ENCODE results near the gene RGPD4.

Gene RGPD4

DNA sequence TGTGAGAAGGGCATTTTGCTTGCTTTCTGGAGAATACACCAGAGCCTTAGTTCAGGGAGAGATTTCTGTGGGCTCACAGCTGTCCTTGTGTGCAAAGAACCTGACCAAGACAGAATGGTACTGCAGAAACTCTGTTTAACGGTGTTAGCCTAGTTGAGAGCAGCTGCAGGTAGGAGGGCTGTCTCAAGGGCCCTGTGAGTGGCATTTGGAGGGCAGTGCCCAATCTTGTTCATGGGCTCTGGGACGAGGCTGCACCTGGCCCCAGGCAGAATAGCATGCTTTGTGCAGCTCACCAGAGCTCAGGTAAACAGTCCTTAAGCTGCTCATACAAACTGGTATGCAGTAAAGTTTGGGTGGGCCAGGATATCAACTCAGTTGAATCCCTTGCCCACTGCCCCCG is 16.9 kb upstream of the RGPD4 start:
- TF ChIP-seq, protein P1, sequence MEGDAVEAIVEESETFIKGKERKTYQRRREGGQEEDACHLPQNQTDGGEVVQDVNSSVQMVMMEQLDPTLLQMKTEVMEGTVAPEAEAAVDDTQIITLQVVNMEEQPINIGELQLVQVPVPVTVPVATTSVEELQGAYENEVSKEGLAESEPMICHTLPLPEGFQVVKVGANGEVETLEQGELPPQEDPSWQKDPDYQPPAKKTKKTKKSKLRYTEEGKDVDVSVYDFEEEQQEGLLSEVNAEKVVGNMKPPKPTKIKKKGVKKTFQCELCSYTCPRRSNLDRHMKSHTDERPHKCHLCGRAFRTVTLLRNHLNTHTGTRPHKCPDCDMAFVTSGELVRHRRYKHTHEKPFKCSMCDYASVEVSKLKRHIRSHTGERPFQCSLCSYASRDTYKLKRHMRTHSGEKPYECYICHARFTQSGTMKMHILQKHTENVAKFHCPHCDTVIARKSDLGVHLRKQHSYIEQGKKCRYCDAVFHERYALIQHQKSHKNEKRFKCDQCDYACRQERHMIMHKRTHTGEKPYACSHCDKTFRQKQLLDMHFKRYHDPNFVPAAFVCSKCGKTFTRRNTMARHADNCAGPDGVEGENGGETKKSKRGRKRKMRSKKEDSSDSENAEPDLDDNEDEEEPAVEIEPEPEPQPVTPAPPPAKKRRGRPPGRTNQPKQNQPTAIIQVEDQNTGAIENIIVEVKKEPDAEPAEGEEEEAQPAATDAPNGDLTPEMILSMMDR (conservative IDR thresholded peaks at IDR 0.05; ENCODE audit: low read depth, low read length) = no peak
- H3K36me3 ChIP-seq (ENCODE audit: insufficient read depth) = no peaks in the 10 kb centered on the region
- no peak overlapping the region for H2AFZ ChIP-seq (ENCODE audit: low read depth)
- H4K20me1 ChIP-seq (ENCODE audit: insufficient read depth) = no peaks in the 10 kb centered on the region
- H3K27ac ChIP-seq = no peak overlapping the region
- no peak overlapping the region for H3K4me3 ChIP-seq (IDR thresholded peaks at IDR 0.05; ENCODE audit: insufficient read depth, low read depth, low read length)
- H3K4me2 ChIP-seq = no peak overlapping the region
- H3K9ac ChIP-seq = no peak overlapping the region
- no peaks in the 10 kb centered on the region for H3K27me3 ChIP-seq (ENCODE audit: insufficient read depth, low read depth)
- no peaks in the 10 kb centered on the region for H3K79me2 ChIP-seq (ENCODE audit: insufficient read depth, low read depth)
- no peaks in the 10 kb centered on the region for H3K4me1 ChIP-seq (ENCODE audit: low read depth, poor library complexity, severe bottlenecking)

DNA sequence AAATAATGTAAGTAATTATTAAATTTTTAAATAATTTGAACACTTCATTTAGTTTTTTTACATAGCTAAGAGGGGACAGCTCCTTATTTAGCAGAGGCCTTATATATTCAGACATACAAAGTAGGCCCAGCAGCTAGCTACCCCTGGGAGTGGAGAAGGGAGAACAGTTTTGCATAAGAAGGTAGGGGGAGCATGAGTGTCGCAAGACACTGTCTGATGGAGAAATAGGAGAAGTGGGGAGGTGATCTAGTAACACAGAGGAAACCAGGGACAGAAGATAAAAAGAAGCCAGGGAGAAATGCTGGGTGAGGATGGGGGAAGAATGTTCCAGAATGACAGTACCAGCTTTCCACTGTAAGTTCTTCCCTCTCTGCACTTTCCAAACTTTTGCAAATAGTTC is 16.0 kb upstream of the RGPD4 start:
- H2AFZ ChIP-seq (ENCODE audit: low read depth) = no peak overlapping the region
- no peak overlapping the region for H3K9ac ChIP-seq
- H3K4me3 ChIP-seq (IDR thresholded peaks at IDR 0.05; ENCODE audit: insufficient read depth, low read depth, low read length) = no peak overlapping the region
- no peak overlapping the region for H3K4me2 ChIP-seq
- H3K4me1 ChIP-seq (ENCODE audit: low read depth, poor library complexity, severe bottlenecking) = no peaks in the 10 kb centered on the region
- no peaks in the 10 kb centered on the region for H3K36me3 ChIP-seq (ENCODE audit: insufficient read depth)
- H3K27me3 ChIP-seq (ENCODE audit: insufficient read depth, low read depth) = no peaks in the 10 kb centered on the region
- TF ChIP-seq, protein P1 (conservative IDR thresholded peaks at IDR 0.05; ENCODE audit: low read depth, low read length) = no peak
- H3K27ac ChIP-seq = no peak overlapping the region
- H3K79me2 ChIP-seq (ENCODE audit: insufficient read depth, low read depth) = no peaks in the 10 kb centered on the region
- H4K20me1 ChIP-seq (ENCODE audit: insufficient read depth) = no peaks in the 10 kb centered on the region

DNA sequence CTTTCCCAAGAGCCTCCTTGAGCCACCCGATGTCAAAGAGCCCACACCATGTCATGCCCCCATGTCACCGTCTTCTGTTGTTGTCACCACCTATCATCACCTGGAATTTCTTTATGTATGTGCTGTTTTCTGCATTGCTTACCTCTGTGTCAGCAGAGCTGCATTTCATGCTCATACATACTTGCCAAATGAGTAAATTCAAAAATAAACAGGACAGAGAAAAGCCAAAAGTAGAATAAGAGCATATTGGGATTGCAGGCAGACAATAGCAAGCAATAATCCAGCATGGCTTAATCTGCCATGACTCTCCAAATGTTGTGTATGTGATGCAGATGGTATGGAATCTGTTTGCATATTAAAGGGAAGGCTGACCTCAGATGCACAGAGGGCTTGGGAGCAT is 15.3 kb upstream of the RGPD4 start:
- no peaks in the 10 kb centered on the region for H3K27me3 ChIP-seq (ENCODE audit: insufficient read depth, low read depth)
- TF ChIP-seq, protein P1 (conservative IDR thresholded peaks at IDR 0.05; ENCODE audit: low read depth, low read length) = no peak
- no peak overlapping the region for H3K27ac ChIP-seq
- H3K4me2 ChIP-seq = no peak overlapping the region
- no peak overlapping the region for H2AFZ ChIP-seq (ENCODE audit: low read depth)
- no peak overlapping the region for H3K9ac ChIP-seq
- no peaks in the 10 kb centered on the region for H3K79me2 ChIP-seq (ENCODE audit: insufficient read depth, low read depth)
- no peak overlapping the region for H3K4me3 ChIP-seq (IDR thresholded peaks at IDR 0.05; ENCODE audit: insufficient read depth, low read depth, low read length)
- H3K4me1 ChIP-seq (ENCODE audit: low read depth, poor library complexity, severe bottlenecking) = no peaks in the 10 kb centered on the region
- H4K20me1 ChIP-seq (ENCODE audit: insufficient read depth) = no peaks in the 10 kb centered on the region
- no peaks in the 10 kb centered on the region for H3K36me3 ChIP-seq (ENCODE audit: insufficient read depth)

DNA sequence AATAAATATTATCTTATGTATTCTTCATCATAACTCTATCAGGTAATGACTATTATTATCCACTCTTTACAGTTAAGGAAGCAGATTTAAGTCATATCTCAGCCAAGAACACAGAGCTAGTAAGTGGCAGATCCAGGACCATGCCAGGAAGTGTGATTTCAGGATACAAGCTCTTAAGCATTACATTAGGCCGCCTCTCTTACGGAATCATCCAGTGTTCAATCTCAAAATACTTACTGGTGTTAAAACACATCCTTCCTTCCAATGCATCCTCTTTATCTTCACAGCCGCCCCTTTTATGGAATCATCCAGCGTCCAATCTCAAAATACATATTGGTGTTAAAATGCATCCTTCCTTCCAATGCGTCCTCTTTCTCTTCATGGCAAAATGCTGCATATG is 14.7 kb upstream of the RGPD4 start:
- H3K4me2 ChIP-seq = no peak overlapping the region
- TF ChIP-seq, protein P1 (conservative IDR thresholded peaks at IDR 0.05; ENCODE audit: low read depth, low read length) = no peak
- no peak overlapping the region for H3K9ac ChIP-seq
- H2AFZ ChIP-seq (ENCODE audit: low read depth) = no peak overlapping the region
- no peak overlapping the region for H3K4me3 ChIP-seq (IDR thresholded peaks at IDR 0.05; ENCODE audit: insufficient read depth, low read depth, low read length)
- H4K20me1 ChIP-seq (ENCODE audit: insufficient read depth) = no peaks in the 10 kb centered on the region
- H3K36me3 ChIP-seq (ENCODE audit: insufficient read depth) = no peaks in the 10 kb centered on the region
- H3K27me3 ChIP-seq (ENCODE audit: insufficient read depth, low read depth) = no peaks in the 10 kb centered on the region
- H3K79me2 ChIP-seq (ENCODE audit: insufficient read depth, low read depth) = no peaks in the 10 kb centered on the region
- no peaks in the 10 kb centered on the region for H3K4me1 ChIP-seq (ENCODE audit: low read depth, poor library complexity, severe bottlenecking)
- H3K27ac ChIP-seq = no peak overlapping the region

DNA sequence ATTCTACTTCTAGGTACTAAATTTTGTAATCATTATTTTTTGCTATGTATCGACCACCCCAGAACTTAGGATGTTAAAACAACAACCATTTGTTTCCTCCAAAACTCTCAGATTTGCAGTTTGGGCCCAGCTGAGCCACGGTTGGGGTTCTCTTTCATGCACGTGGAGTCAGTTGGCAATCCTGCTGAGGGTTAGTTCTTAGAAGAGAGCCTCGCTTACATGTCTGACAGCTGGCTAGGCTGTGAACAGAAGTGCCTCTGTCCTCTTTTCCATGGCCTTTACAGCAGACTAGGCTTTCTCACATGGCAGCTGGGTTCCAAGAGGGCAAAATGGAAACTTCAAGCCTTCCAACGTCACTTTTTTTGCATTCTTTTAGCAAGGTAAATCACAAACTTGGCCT is 9.3 kb upstream of the RGPD4 start:
- Histone ChIP-seq H3K27ac (no peak overlapping the region), H3K36me3 (ENCODE audit: insufficient read depth) (no peaks in the 10 kb centered on the region), H3K9ac (no peak overlapping the region), H3K79me2 (ENCODE audit: insufficient read depth, low read depth) (no peaks in the 10 kb centered on the region), H3K4me1 (ENCODE audit: low read depth, poor library complexity, severe bottlenecking) (no peaks in the 10 kb centered on the region), H4K20me1 (ENCODE audit: insufficient read depth) (no peaks in the 10 kb centered on the region), H2AFZ (ENCODE audit: low read depth) (no peak overlapping the region), H3K4me2 (no peak overlapping the region), H3K4me3 (IDR thresholded peaks at IDR 0.05; ENCODE audit: insufficient read depth, low read depth, low read length) (no peak overlapping the region), H3K27me3 (ENCODE audit: insufficient read depth, low read depth) (no peaks in the 10 kb centered on the region)
- TF ChIP-seq, protein P1 (conservative IDR thresholded peaks at IDR 0.05; ENCODE audit: low read depth, low read length) = no peak

All from KMS-11 (cell line).